Measurements from ENCODE around the gene KDR.

KDR gene
- total RNA-seq: 0 to 0.18 (median 0) reads per million in 9 experiments

- Mint-ChIP-seq H3K36me3 (ENCODE audit: insufficient read depth) (no peaks in the 10 kb centered on the region), H3K4me1 (ENCODE audit: low read depth in 2 of 2) (no peaks in the 10 kb centered on the region), H3K9me3 (peaks cover 0 to 2% of the 10 kb centered on the region in 2 donors), H3K27ac (no peak within 1 kb of the TSS), H3K4me3 (peak within 1 kb of the TSS in 1 of 2 donors; percentile 53), H3K27me3 (peaks cover 26 to 53% of the 10 kb centered on the region in 2 donors)
- DNase-seq: no peak
- no peak for ATAC-seq (replicated peaks)
Observed at GRCh38 chr4:55125087-55125721, at the start of gene KDR. Gene KDR (minus strand): TSS chr4:55125595. CDS start chr4:55125293, 302 bp downstream.

GRCh38 chr4:55173580-55173979 is 48.2 kb upstream of the KDR start:
- Mint-ChIP-seq H3K36me3 (ENCODE audit: insufficient read depth) (no peaks in the 10 kb centered on the region), H3K27me3 (peaks cover 5 to 47% of the 10 kb centered on the region in 2 donors), H3K9me3 (peaks cover 0 to 2% of the 10 kb centered on the region in 2 donors), H3K27ac (no peak overlapping the region), H3K4me3 (no peak overlapping the region), H3K4me1 (ENCODE audit: low read depth in 2 of 2) (peaks cover 0 to 5% of the 10 kb centered on the region in 2 donors)
- ATAC-seq (replicated peaks) (no peak), DNase-seq (no peak)

- no peaks in the 10 kb centered on the region for H3K36me3 Mint-ChIP-seq (ENCODE audit: insufficient read depth)
- ATAC-seq (replicated peaks) (no peak), DNase-seq (no peak)
- no peak overlapping the region for H3K27ac Mint-ChIP-seq
- H3K4me3 Mint-ChIP-seq: no peak overlapping the region
- H3K4me1 Mint-ChIP-seq (ENCODE audit: low read depth in 2 of 2): peaks cover 0 to 5% of the 10 kb centered on the region in 2 donors
- peaks cover 0 to 4% of the 10 kb centered on the region in 2 donors for H3K9me3 Mint-ChIP-seq
- peaks cover 5 to 47% of the 10 kb centered on the region in 2 donors for H3K27me3 Mint-ChIP-seq
Observed at GRCh38 chr4:55172694-55173287, 47.4 kb upstream of the KDR start.

GRCh38 chr4:55170462-55170861 is 45.1 kb upstream of the KDR start:
- ATAC-seq (replicated peaks): no peak
- Mint-ChIP-seq H3K4me3 (no peak overlapping the region), H3K27ac (no peak overlapping the region), H3K4me1 (ENCODE audit: low read depth in 2 of 2) (peaks cover 0 to 1% of the 10 kb centered on the region in 2 donors), H3K27me3 (peaks cover 5 to 58% of the 10 kb centered on the region in 2 donors), H3K36me3 (ENCODE audit: insufficient read depth) (no peaks in the 10 kb centered on the region), H3K9me3 (peaks cover 0 to 5% of the 10 kb centered on the region in 2 donors)
- no peak for DNase-seq

GRCh38 chr4:55169352-55169961 is 44.1 kb upstream of the KDR start:
- Mint-ChIP-seq H3K27ac (no peak overlapping the region), H3K4me1 (ENCODE audit: low read depth in 2 of 2) (peaks cover 0 to 1% of the 10 kb centered on the region in 2 donors), H3K36me3 (ENCODE audit: insufficient read depth) (no peaks in the 10 kb centered on the region), H3K4me3 (no peak overlapping the region), H3K9me3 (peaks cover 0 to 5% of the 10 kb centered on the region in 2 donors), H3K27me3 (peaks cover 5 to 58% of the 10 kb centered on the region in 2 donors)
- ATAC-seq (replicated peaks) (no peak), DNase-seq (no peak)

- H3K4me3 Mint-ChIP-seq: no peak overlapping the region
- no peak for DNase-seq
- no peaks in the 10 kb centered on the region for H3K4me1 Mint-ChIP-seq (ENCODE audit: low read depth in 2 of 2)
- peaks cover 4 to 5% of the 10 kb centered on the region in 2 donors for H3K9me3 Mint-ChIP-seq
- H3K27ac Mint-ChIP-seq: no peak overlapping the region
- no peaks in the 10 kb centered on the region for H3K36me3 Mint-ChIP-seq (ENCODE audit: insufficient read depth)
- no peak for ATAC-seq (replicated peaks)
- H3K27me3 Mint-ChIP-seq: peaks cover 7 to 46% of the 10 kb centered on the region in 2 donors
Observed at GRCh38 chr4:55162396-55162795, 37.0 kb upstream of the KDR start.

GRCh38 chr4:55161739-55162138 is 36.3 kb upstream of the KDR start:
- Mint-ChIP-seq H3K9me3 (peaks cover 4 to 5% of the 10 kb centered on the region in 2 donors), H3K27me3 (peaks cover 12 to 41% of the 10 kb centered on the region in 2 donors), H3K27ac (no peak overlapping the region), H3K4me1 (ENCODE audit: low read depth in 2 of 2) (no peaks in the 10 kb centered on the region), H3K36me3 (ENCODE audit: insufficient read depth) (no peaks in the 10 kb centered on the region), H3K4me3 (no peak overlapping the region)
- DNase-seq (no peak), ATAC-seq (replicated peaks) (no peak)

GRCh38 chr4:55159851-55160250 is 34.5 kb upstream of the KDR start:
- Mint-ChIP-seq H3K27ac (no peak overlapping the region), H3K4me3 (no peak overlapping the region), H3K27me3 (peaks cover 12 to 38% of the 10 kb centered on the region in 2 donors), H3K36me3 (ENCODE audit: insufficient read depth) (no peaks in the 10 kb centered on the region), H3K9me3 (peaks cover 3 to 5% of the 10 kb centered on the region in 2 donors), H3K4me1 (ENCODE audit: low read depth in 2 of 2) (no peaks in the 10 kb centered on the region)
- ATAC-seq (replicated peaks) (no peak), DNase-seq (no peak)

- ATAC-seq (replicated peaks) (no peak), DNase-seq (no peak)
- H3K36me3 Mint-ChIP-seq (ENCODE audit: insufficient read depth): no peaks in the 10 kb centered on the region
- H3K4me1 Mint-ChIP-seq (ENCODE audit: low read depth in 2 of 2): no peaks in the 10 kb centered on the region
- H3K4me3 Mint-ChIP-seq: no peak overlapping the region
- H3K27ac Mint-ChIP-seq: no peak overlapping the region
- peaks cover 3 to 5% of the 10 kb centered on the region in 2 donors for H3K9me3 Mint-ChIP-seq
- peaks cover 12 to 38% of the 10 kb centered on the region in 2 donors for H3K27me3 Mint-ChIP-seq
Observed at GRCh38 chr4:55158957-55159356, 33.6 kb upstream of the KDR start.

- ATAC-seq (replicated peaks): no peak
- Mint-ChIP-seq H3K4me1 (ENCODE audit: low read depth in 2 of 2) (no peaks in the 10 kb centered on the region), H3K4me3 (no peak overlapping the region), H3K36me3 (ENCODE audit: insufficient read depth) (no peaks in the 10 kb centered on the region), H3K9me3 (peaks cover 3 to 5% of the 10 kb centered on the region in 2 donors), H3K27ac (no peak overlapping the region), H3K27me3 (peaks cover 12 to 43% of the 10 kb centered on the region in 2 donors)
- DNase-seq: no peak
Observed at GRCh38 chr4:55157559-55158277, 32.3 kb upstream of the KDR start.

GRCh38 chr4:55154933-55155332 is 29.5 kb upstream of the KDR start:
- no peaks in the 10 kb centered on the region for H3K4me1 Mint-ChIP-seq (ENCODE audit: low read depth in 2 of 2)
- peaks cover 1 to 5% of the 10 kb centered on the region in 2 donors for H3K9me3 Mint-ChIP-seq
- no peak overlapping the region for H3K27ac Mint-ChIP-seq
- no peak for DNase-seq
- peaks cover 12 to 35% of the 10 kb centered on the region in 2 donors for H3K27me3 Mint-ChIP-seq
- ATAC-seq (replicated peaks): no peak
- no peak overlapping the region for H3K4me3 Mint-ChIP-seq
- no peaks in the 10 kb centered on the region for H3K36me3 Mint-ChIP-seq (ENCODE audit: insufficient read depth)

- peaks cover 1 to 5% of the 10 kb centered on the region in 2 donors for H3K9me3 Mint-ChIP-seq
- H3K4me3 Mint-ChIP-seq: no peak overlapping the region
- no peaks in the 10 kb centered on the region for H3K36me3 Mint-ChIP-seq (ENCODE audit: insufficient read depth)
- H3K4me1 Mint-ChIP-seq (ENCODE audit: low read depth in 2 of 2): no peaks in the 10 kb centered on the region
- peaks cover 12 to 29% of the 10 kb centered on the region in 2 donors for H3K27me3 Mint-ChIP-seq
- no peak for ATAC-seq (replicated peaks)
- no peak overlapping the region for H3K27ac Mint-ChIP-seq
- no peak for DNase-seq
Observed at GRCh38 chr4:55154290-55154880, 29.0 kb upstream of the KDR start.

GRCh38 chr4:55143858-55144257 is 18.5 kb upstream of the KDR start:
- H3K27me3 Mint-ChIP-seq: peaks cover 7 to 12% of the 10 kb centered on the region in 2 donors
- H3K9me3 Mint-ChIP-seq: peaks cover 0 to 6% of the 10 kb centered on the region in 2 donors
- no peak overlapping the region for H3K4me3 Mint-ChIP-seq
- H3K4me1 Mint-ChIP-seq (ENCODE audit: low read depth in 2 of 2): no peaks in the 10 kb centered on the region
- ATAC-seq (replicated peaks): no peak
- no peak overlapping the region for H3K27ac Mint-ChIP-seq
- H3K36me3 Mint-ChIP-seq (ENCODE audit: insufficient read depth): no peaks in the 10 kb centered on the region
- DNase-seq: no peak
